Spleen (tissue), 7 donors: ENCODE data around the gene BRD1.

Experiments
- CTCF ChIP-seq, 11 experiments: fragments of 200-600 bp in 7 of 11; fragments of 450-650 bp in 4 of 11; sonication (generic) in 4 of 11; IDR thresholded peaks in 8 of 11; conservative IDR thresholded peaks in 3 of 11; 1 replicate in 7 of 11; 2 replicates in 4 of 11; pipeline versions ENCODE4 v1.4.0 to v1.8.0; 2016 to 2021; ENCODE audit warnings: antibody characterized with exemption in 11 of 11, inconsistent platforms in 4 of 11, mild to moderate bottlenecking in 1 of 11
- POLR2A ChIP-seq, 3 donors: fragments of 450-650 bp; IDR thresholded peaks; one replicate each; pipeline ENCODE4 v1.5.1; 2017; ENCODE audit warnings: antibody characterized with exemption in 3 of 3, mild to moderate bottlenecking in 1 of 3
- donor health status: DM: no; HTN: no; CAD: no; lungs with moderate emphysema.
- donor health status: DM: no; HTN: no; CAD: no.
- donor health status: DM: no; HTN: no; CAD: no.

DNA sequence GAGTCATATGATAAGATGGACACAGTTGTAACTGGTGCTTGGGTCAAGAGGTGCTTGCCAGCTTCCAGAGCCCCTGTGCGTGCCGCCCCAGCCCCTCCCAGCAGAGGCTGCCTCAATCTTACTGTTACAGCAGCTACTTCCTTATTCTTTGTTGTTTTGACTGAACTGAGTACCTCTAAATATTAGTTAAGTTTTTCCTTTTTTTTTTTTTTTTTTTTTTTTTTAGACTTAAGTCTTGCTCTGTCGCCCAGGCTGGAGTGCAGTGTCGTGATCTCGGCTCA lies 34.8 kb upstream of the BRD1 start:
- TF ChIP-seq CTCF (IDR thresholded peaks at IDR 0.05 in 8 of 11, conservative IDR thresholded peaks at IDR 0.05 in 3 of 11) (no peak), POLR2A (IDR thresholded peaks at IDR 0.05) (no peak)
